NOMO-1 treated with dmso at 0.1 percent for 144 hours (cell line): ENCODE results near the gene USB1.

Experiments used
- DNase-seq: peaks from one replicate; lab custom pipeline; 2025; ENCODE audit not compliant: unreplicated experiment; lab: John Stamatoyannopoulos, UW

The USB1 gene

GRCh38 chr16:58016840-58017446, 15.7 kb downstream of the USB1 start:
- no peak for DNase-seq

- DNase-seq = no peak
Measured at GRCh38 chr16:58018803-58019202, 17.6 kb downstream of the USB1 start.

- DNase-seq = no peak
Measured at GRCh38 chr16:58019866-58020538, 18.8 kb downstream of the USB1 start.

- peak; percentile 3 for DNase-seq
Measured at GRCh38 chr16:58020628-58021521, 19.7 kb downstream of the USB1 start.

GRCh38 chr16:58021661-58022551, 20.7 kb downstream of the USB1 start:
- no peak for DNase-seq

GRCh38 chr16:58022601-58023371, 21.6 kb downstream of the USB1 start:
- DNase-seq = no peak

- DNase-seq = peak; percentile 6
Measured at GRCh38 chr16:58024486-58025350, 23.5 kb downstream of the USB1 start.

GRCh38 chr16:58025351-58026138, 24.3 kb downstream of the USB1 start, which contains the start of gene MMP15:
Gene MMP15, plus strand, starts transcription at chr16:58025754. Its CDS starts 597 bp downstream, at chr16:58026351.
- peak; percentile 55 for DNase-seq

GRCh38 chr16:58026139-58026704, 25.0 kb downstream of the USB1 start:
- DNase-seq = peak; percentile 2

- no peak for DNase-seq
Measured at GRCh38 chr16:58026705-58027160, 25.5 kb downstream of the USB1 start.

GRCh38 chr16:58027161-58027915, 26.1 kb downstream of the USB1 start:
- no peak for DNase-seq

- no peak for DNase-seq
Measured at GRCh38 chr16:58027916-58028455, 26.8 kb downstream of the USB1 start.

- DNase-seq = no peak
Measured at GRCh38 chr16:58028541-58029070, 27.4 kb downstream of the USB1 start.

GRCh38 chr16:58029410-58029809, 28.2 kb downstream of the USB1 start:
- no peak for DNase-seq

- no peak for DNase-seq
Measured at GRCh38 chr16:58030136-58030840, 29.1 kb downstream of the USB1 start.
